ENCODE measurements around the gene TLL2. TPM values are rescaled to one million over a fixed set of nuclear protein-coding genes. Genes with fewer than 3 reads are reported as not detected.

TLL2 gene
- total and polyA plus RNA-seq, 7 donors: 0.22 to 0.64 (median 0.32) TPM

- ATAC-seq: peak in 2 of 4 donors; percentile 27 to 45
- no peak overlapping the region for H3K4me3 ChIP-seq
- H3K4me1 ChIP-seq: peaks cover 4% of the 10 kb centered on the region
- peaks cover 6% of the 10 kb centered on the region for H3K9me3 ChIP-seq
- TF ChIP-seq, protein P1, sequence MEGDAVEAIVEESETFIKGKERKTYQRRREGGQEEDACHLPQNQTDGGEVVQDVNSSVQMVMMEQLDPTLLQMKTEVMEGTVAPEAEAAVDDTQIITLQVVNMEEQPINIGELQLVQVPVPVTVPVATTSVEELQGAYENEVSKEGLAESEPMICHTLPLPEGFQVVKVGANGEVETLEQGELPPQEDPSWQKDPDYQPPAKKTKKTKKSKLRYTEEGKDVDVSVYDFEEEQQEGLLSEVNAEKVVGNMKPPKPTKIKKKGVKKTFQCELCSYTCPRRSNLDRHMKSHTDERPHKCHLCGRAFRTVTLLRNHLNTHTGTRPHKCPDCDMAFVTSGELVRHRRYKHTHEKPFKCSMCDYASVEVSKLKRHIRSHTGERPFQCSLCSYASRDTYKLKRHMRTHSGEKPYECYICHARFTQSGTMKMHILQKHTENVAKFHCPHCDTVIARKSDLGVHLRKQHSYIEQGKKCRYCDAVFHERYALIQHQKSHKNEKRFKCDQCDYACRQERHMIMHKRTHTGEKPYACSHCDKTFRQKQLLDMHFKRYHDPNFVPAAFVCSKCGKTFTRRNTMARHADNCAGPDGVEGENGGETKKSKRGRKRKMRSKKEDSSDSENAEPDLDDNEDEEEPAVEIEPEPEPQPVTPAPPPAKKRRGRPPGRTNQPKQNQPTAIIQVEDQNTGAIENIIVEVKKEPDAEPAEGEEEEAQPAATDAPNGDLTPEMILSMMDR (IDR thresholded peaks at IDR 0.05): no peak
- H3K27me3 ChIP-seq (ENCODE audit: insufficient read depth in 3 of 3, low read length in 2 of 3): no peaks in the 10 kb centered on the region
- intact Hi-C loops (cut with DNase I): no loop called here
- no peak for DNase-seq
- WGBS, 3 donors: 41 to 62% (median 57%) methylated on average over 2 of the region's 2 CpGs
- no peak overlapping the region for H3K27ac ChIP-seq
- no peaks in the 10 kb centered on the region for H3K36me3 ChIP-seq (ENCODE audit: insufficient read depth in 1 of 2, low read depth in 1 of 2)
Observed at GRCh38 chr10:96439725-96440124, 74.0 kb downstream of the TLL2 start.

- no peak overlapping the region for H3K27ac ChIP-seq
- TF ChIP-seq, protein P1 (IDR thresholded peaks at IDR 0.05): no peak
- peaks cover 6% of the 10 kb centered on the region for H3K9me3 ChIP-seq
- DNase-seq: no peak
- peaks cover 4% of the 10 kb centered on the region for H3K4me1 ChIP-seq
- no peak overlapping the region for H3K4me3 ChIP-seq
- intact Hi-C loops (cut with DNase I): no loop called here
- H3K27me3 ChIP-seq (ENCODE audit: insufficient read depth in 3 of 3, low read length in 2 of 3): no peaks in the 10 kb centered on the region
- H3K36me3 ChIP-seq (ENCODE audit: insufficient read depth in 1 of 2, low read depth in 1 of 2): no peaks in the 10 kb centered on the region
- no peak for ATAC-seq
Observed at GRCh38 chr10:96436035-96436434, 77.7 kb downstream of the TLL2 start.

GRCh38 chr10:96431211-96431970 lies 82.3 kb downstream of the TLL2 start:
- intact Hi-C loops (cut with DNase I): no loop called here
- 73 to 83% (median 78%) methylated on average over 15 of the region's 15 CpGs for WGBS, 3 donors
- Histone ChIP-seq H3K4me3 (no peak overlapping the region), H3K27me3 (ENCODE audit: insufficient read depth in 3 of 3, low read length in 2 of 3) (no peaks in the 10 kb centered on the region), H3K36me3 (ENCODE audit: insufficient read depth in 1 of 2, low read depth in 1 of 2) (no peaks in the 10 kb centered on the region), H3K27ac (no peak overlapping the region), H3K9me3 (peaks cover 6% of the 10 kb centered on the region), H3K4me1 (no peaks in the 10 kb centered on the region)
- ATAC-seq (no peak), DNase-seq (no peak)
- TF ChIP-seq, protein P1 (IDR thresholded peaks at IDR 0.05): no peak

GRCh38 chr10:96427291-96427690 lies 86.4 kb downstream of the TLL2 start:
- DNase-seq (no peak), ATAC-seq (no peak)
- intact Hi-C loops (cut with DNase I): no loop called here
- WGBS, 3 donors: 61 to 80% (median 74%) methylated on average over 2 of the region's 2 CpGs
- H3K9me3 ChIP-seq: no peaks in the 10 kb centered on the region
- no peak overlapping the region for H3K27ac ChIP-seq
- no peaks in the 10 kb centered on the region for H3K36me3 ChIP-seq (ENCODE audit: insufficient read depth in 1 of 2, low read depth in 1 of 2)
- no peaks in the 10 kb centered on the region for H3K27me3 ChIP-seq (ENCODE audit: insufficient read depth in 3 of 3, low read length in 2 of 3)
- H3K4me1 ChIP-seq: no peaks in the 10 kb centered on the region
- H3K4me3 ChIP-seq: no peak overlapping the region
- TF ChIP-seq, protein P1 (IDR thresholded peaks at IDR 0.05): no peak

DNA sequence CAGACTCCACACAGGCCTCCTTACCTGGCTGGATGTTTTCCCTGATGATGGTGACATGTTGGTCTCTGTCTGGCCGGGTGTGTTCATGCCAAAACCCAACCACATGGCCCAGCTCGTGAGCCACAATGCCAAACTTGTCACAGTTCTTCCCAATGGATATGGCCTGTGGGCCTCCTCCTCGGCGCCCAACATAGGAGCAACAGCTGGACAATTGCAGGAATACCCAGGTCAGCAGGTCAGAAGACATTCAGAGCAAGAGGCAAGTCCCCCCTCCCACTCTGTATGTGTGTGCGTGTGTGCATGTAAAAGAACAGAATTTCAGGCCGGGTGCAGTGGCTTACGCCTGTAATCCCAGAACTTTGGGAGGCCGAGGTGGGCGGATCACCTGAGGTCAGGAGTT lies 91.2 kb downstream of the TLL2 start:
- TF ChIP-seq, protein P1 (IDR thresholded peaks at IDR 0.05): no peak
- intact Hi-C loops (cut with DNase I): no loop called here
- no peak for DNase-seq
- H3K4me3 ChIP-seq: no peak overlapping the region
- H3K27me3 ChIP-seq (ENCODE audit: insufficient read depth in 3 of 3, low read length in 2 of 3): no peaks in the 10 kb centered on the region
- H3K27ac ChIP-seq: no peak overlapping the region
- H3K4me1 ChIP-seq: no peaks in the 10 kb centered on the region
- H3K9me3 ChIP-seq: no peaks in the 10 kb centered on the region
- no peaks in the 10 kb centered on the region for H3K36me3 ChIP-seq (ENCODE audit: insufficient read depth in 1 of 2, low read depth in 1 of 2)
- 90 to 92% (median 91%) methylated on average over 9 of the region's 9 CpGs for WGBS, 3 donors
- no peak for ATAC-seq
